AG09319 (cell line): ENCODE measurements around the gene JMJD6.

ENCODE experiments used
- DNase-seq: peaks from one replicate; pipeline ENCODE4 v3.0.0-alpha.2; 2010; ENCODE audit warnings: low read depth; ENCODE audit errors: extremely low read depth
- CTCF ChIP-seq: IDR thresholded peaks from 2 replicates; pipeline ENCODE4 v1.5.1; 2011; ENCODE audit warnings: low read depth, mild to moderate bottlenecking, inconsistent platforms, low read length, moderate library complexity

Gene JMJD6

GRCh38 chr17:76688165-76688622 lies 38.2 kb downstream of the JMJD6 start:
- TF ChIP-seq CTCF = no peak
- no peak for DNase-seq

DNA sequence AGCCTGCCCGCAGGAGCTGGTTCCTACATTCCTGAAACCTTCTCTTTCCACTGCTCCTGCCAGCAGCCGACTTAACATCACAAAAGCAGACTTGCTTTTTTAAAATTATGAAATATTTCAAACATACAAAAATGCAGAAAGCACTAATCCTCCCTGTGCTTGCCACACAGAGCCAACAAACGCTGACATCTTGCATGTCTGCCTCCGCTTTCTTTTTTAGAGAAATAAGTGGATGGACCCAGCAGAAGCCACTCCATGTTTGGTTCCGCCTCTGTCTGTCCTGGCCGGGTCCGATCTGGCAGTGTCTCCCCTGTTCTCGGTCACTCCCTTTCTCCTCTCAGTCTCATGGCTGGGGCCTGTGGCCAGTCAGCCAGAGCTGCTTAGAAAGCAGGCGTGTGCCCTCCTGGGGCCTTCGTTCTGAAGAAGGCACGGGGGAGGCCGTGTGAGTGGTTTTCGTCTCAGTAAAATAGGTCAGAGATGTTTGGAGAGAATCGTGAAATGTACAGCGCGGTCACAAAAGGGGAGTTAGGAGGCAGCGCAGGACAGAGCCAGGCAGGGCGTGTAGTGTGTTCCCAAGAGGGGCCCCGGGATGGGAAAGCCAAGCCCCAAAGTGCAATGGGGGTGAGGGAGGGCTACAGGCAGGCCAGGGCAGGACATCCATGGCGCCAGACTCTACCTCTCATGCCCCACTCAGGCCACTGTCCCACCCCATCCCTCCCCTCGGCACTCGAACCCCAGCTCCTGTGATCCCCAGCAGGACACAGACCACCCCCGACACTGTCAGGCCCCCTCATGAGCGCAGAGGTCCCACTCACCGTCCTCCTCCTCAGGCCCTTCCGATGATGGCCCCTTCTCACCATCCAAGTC lies 38.9 kb downstream of the JMJD6 start:
- DNase-seq = no peak
- no peak for TF ChIP-seq CTCF

DNA sequence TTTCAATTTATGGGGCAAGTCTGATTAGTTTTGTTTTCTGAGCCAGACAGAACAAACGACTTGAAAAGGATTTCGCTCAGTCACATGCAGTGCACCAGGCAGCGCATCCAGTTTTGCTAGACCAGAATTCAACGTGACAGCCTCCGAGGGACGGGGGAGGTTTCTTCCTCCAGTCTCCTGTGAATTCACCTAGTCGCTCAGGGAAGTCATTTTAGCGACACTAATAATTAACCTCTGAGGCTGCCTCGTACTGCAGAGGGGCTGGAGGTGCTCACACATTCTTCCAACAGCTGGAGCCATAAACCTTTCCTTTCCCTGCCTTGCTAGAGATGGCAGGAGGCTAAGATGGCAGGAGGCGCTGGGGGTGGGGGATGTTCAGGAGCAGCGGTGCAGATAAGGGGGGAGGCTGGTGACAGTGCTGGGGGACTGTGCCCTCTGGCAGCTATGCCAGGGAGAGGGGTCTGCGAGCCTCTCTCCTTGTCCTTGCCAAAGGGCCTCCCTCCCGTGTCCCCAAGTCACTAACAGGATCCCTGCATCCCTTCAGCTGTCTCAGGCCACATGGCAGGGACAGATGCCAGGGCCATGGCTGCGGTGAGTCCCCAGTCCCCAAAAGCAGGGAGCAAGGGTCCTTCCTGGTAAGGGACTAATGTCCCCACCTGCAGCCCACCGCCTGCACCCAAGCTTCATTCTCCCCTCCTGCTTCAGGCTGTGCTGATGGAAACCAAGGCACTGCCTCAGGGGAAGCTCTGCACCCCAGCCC lies 39.7 kb downstream of the JMJD6 start:
- no peak for TF ChIP-seq CTCF
- DNase-seq = no peak

- no peak for DNase-seq
- no peak for TF ChIP-seq CTCF
These were observed 40.6 kb downstream of the JMJD6 start for GRCh38 chr17:76685846-76686245.

DNA sequence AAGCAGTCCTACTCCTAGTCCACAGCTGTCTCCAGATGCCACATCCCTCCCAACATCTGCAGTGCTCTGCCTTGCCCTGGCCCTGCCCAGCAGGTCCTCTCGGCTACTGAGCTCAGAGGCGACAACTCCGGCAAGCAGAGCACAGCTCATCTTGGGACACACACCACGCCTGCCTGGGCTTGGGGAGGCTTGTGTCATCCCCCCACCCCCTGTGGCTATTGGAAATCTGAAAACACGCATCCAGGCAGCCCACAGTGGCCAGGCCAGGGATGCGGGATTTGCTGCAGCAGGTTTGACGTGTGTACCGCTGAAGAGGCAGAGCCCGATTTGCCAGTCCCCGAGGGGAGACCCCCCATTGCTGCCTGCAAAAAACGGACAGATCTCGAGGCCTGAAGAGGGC lies 41.0 kb downstream of the JMJD6 start:
- DNase-seq = no peak
- TF ChIP-seq CTCF = no peak

- no peak for DNase-seq
- no peak for TF ChIP-seq CTCF
These were observed 41.6 kb downstream of the JMJD6 start for GRCh38 chr17:76684756-76685155.
